SU-DHL-6 (cell line): ENCODE measurements around the gene FABP1.

ENCODE experiments used
- H2AFZ ChIP-seq: fragments of 200-600 bp; sonication (generic); 2 replicates; pipeline ENCODE4 v1.6.1; 2014; ENCODE audit warnings: low read depth, mild to moderate bottlenecking, moderate library complexity, mixed read lengths, antibody characterized with exemption, low read length; ENCODE audit not compliant: severe bottlenecking
- H3F3A ChIP-seq: fragments of 200-600 bp; shearing (Covaris generic); 2 replicates; pipeline ENCODE4 v1.6.0; 2016; ENCODE audit warnings: antibody characterized with exemption, mild to moderate bottlenecking; ENCODE audit not compliant: insufficient read depth
- H3K27ac ChIP-seq: fragments of 200-600 bp; sonication (generic); 2 replicates; pipeline ENCODE4 v1.5.1; 2016; ENCODE audit warnings: low read depth, mild to moderate bottlenecking, low read length, moderate library complexity, mixed read lengths
- H3K27me3 ChIP-seq: fragments of 200-600 bp; sonication (generic), shearing (Covaris generic); 2 replicates; pipeline ENCODE4 v1.6.0; 2014; ENCODE audit warnings: mild to moderate bottlenecking, low read length
- H3K36me3 ChIP-seq: fragments of 200-600 bp; sonication (generic); 2 replicates; pipeline ENCODE4 v1.6.1; 2014; ENCODE audit warnings: mild to moderate bottlenecking, low read length, mixed read lengths
- H3K4me2 ChIP-seq: fragments of 300-600, 200-600 bp; shearing (Covaris generic), sonication (generic); 2 replicates; pipeline ENCODE4 v1.6.0; 2014; ENCODE audit warnings: low read length, low read depth, mild to moderate bottlenecking; ENCODE audit not compliant: poor library complexity, severe bottlenecking
- H3K4me3 ChIP-seq: fragments of 200-600 bp; sonication (generic); 2 replicates; pipeline ENCODE4 v1.5.1; 2014; ENCODE audit warnings: antibody characterized with exemption, low read length, mild to moderate bottlenecking, mixed read lengths; ENCODE audit not compliant: insufficient read depth, poor library complexity, severe bottlenecking
- H3K79me2 ChIP-seq: fragments of 200-600 bp; sonication (generic); 2 replicates; pipeline ENCODE4 v1.6.1; 2014; ENCODE audit warnings: mild to moderate bottlenecking, low read length, moderate library complexity; ENCODE audit not compliant: insufficient read depth
- H3K9ac ChIP-seq: fragments of 200-600 bp; sonication (generic); 2 replicates; pipeline ENCODE4 v1.7.0; 2014; ENCODE audit warnings: mild to moderate bottlenecking, low read length
- H3K9me2 ChIP-seq: fragments of 200-600 bp; sonication (generic); replicated peaks from 2 replicates; pipeline ENCODE4 v1.6.1; 2014; ENCODE audit warnings: low read length; ENCODE audit not compliant: insufficient read depth
- H3K9me3 ChIP-seq: fragments of 200-600 bp; sonication (generic); 2 replicates; pipeline ENCODE4 v1.6.1; 2014; ENCODE audit warnings: low read length, mixed read lengths; ENCODE audit not compliant: insufficient read depth
- H4K20me1 ChIP-seq: fragments of 200-600 bp; sonication (generic); 2 replicates; pipeline ENCODE4 v1.6.1; 2014; ENCODE audit warnings: low read depth, mild to moderate bottlenecking, antibody characterized with exemption, low read length, moderate library complexity, mixed read lengths
- EZH2phosphoT487 ChIP-seq: fragments of 200-600 bp; sonication (generic), shearing (Covaris generic); conservative IDR thresholded peaks from 2 replicates; pipeline ENCODE4 v1.6.1; 2018; ENCODE audit warnings: mild to moderate bottlenecking, antibody characterized with exemption, low read length, moderate library complexity, mixed read lengths
- TF ChIP-seq, protein P1 (sequence below): fragments of 200-600 bp; sonication (generic); IDR thresholded peaks from one replicate; pipeline ENCODE4 v1.5.1; 2017; ENCODE audit warnings: antibody characterized with exemption, mild to moderate bottlenecking, low read length, moderate library complexity; ENCODE audit not compliant: insufficient read depth, poor library complexity, severe bottlenecking

FABP1 gene

GRCh38 chr2:88144914-88145497, 17.1 kb upstream of the FABP1 start:
- H4K20me1 ChIP-seq, result no peaks in the 10 kb centered on the region
- no peak overlapping the region for H3K9ac ChIP-seq
- no peak overlapping the region for H3K27ac ChIP-seq
- no peaks in the 10 kb centered on the region for H3F3A ChIP-seq
- H3K9me2 ChIP-seq, result no peaks in the 10 kb centered on the region
- no peak overlapping the region for H3K4me3 ChIP-seq
- no peaks in the 10 kb centered on the region for H3K36me3 ChIP-seq
- no peaks in the 10 kb centered on the region for H3K27me3 ChIP-seq
- H3K4me2 ChIP-seq, result no peak overlapping the region
- H3K9me3 ChIP-seq, result peaks cover 13% of the 10 kb centered on the region; the same call in 1 of the 2 replicates
- no peak for TF ChIP-seq EZH2phosphoT487
- no peaks in the 10 kb centered on the region for H3K79me2 ChIP-seq
- no peak overlapping the region for H2AFZ ChIP-seq

GRCh38 chr2:88144271-88144670, 16.4 kb upstream of the FABP1 start:
- Histone ChIP-seq H3K79me2 (no peaks in the 10 kb centered on the region), H3K27me3 (0 out of 2 replicates have a peak, but pooled peaks cover 2% of the 10 kb centered on the region), H3F3A (no peaks in the 10 kb centered on the region), H3K4me3 (no peak overlapping the region), H4K20me1 (no peaks in the 10 kb centered on the region), H3K9me3 (peaks cover 12% of the 10 kb centered on the region; the same call in 1 of the 2 replicates), H3K36me3 (no peaks in the 10 kb centered on the region), H2AFZ (no peak overlapping the region), H3K4me2 (no peak overlapping the region), H3K9ac (no peak overlapping the region), H3K9me2 (no peaks in the 10 kb centered on the region), H3K27ac (no peak overlapping the region)
- no peak for TF ChIP-seq EZH2phosphoT487
- TF ChIP-seq, protein P1, sequence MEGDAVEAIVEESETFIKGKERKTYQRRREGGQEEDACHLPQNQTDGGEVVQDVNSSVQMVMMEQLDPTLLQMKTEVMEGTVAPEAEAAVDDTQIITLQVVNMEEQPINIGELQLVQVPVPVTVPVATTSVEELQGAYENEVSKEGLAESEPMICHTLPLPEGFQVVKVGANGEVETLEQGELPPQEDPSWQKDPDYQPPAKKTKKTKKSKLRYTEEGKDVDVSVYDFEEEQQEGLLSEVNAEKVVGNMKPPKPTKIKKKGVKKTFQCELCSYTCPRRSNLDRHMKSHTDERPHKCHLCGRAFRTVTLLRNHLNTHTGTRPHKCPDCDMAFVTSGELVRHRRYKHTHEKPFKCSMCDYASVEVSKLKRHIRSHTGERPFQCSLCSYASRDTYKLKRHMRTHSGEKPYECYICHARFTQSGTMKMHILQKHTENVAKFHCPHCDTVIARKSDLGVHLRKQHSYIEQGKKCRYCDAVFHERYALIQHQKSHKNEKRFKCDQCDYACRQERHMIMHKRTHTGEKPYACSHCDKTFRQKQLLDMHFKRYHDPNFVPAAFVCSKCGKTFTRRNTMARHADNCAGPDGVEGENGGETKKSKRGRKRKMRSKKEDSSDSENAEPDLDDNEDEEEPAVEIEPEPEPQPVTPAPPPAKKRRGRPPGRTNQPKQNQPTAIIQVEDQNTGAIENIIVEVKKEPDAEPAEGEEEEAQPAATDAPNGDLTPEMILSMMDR, result no peak

DNA sequence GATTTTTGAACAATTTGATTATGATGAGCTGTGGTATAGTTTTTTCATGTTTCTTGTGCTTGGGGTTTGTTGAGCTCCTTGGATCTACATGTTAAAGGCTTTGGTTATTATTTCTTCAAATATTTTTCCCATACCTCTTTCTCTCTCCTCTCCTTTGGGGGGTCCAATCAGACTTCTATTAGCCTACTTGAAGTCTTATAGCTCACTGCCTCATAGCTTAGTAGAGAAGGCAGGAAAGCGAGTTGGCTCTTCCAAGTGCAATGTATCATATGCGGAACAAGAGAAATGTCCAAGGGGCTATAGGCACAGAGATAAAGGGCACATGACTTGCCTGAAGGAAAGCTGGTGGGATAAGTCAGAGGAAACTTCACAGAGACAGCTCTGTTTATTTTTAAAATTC, 14.1 kb upstream of the FABP1 start:
- no peak overlapping the region for H3K9ac ChIP-seq
- H3K9me2 ChIP-seq, result no peaks in the 10 kb centered on the region
- H3K27me3 ChIP-seq, result 0 out of 2 replicates have a peak, but pooled peaks cover 2% of the 10 kb centered on the region
- no peaks in the 10 kb centered on the region for H3K79me2 ChIP-seq
- no peaks in the 10 kb centered on the region for H3K36me3 ChIP-seq
- no peak for TF ChIP-seq EZH2phosphoT487
- TF ChIP-seq, protein P1, result no peak
- H3K27ac ChIP-seq, result no peak overlapping the region
- H2AFZ ChIP-seq, result no peak overlapping the region
- no peak overlapping the region for H3K4me3 ChIP-seq
- no peaks in the 10 kb centered on the region for H3K9me3 ChIP-seq
- no peaks in the 10 kb centered on the region for H4K20me1 ChIP-seq
- no peak overlapping the region for H3K4me2 ChIP-seq
- no peaks in the 10 kb centered on the region for H3F3A ChIP-seq

DNA sequence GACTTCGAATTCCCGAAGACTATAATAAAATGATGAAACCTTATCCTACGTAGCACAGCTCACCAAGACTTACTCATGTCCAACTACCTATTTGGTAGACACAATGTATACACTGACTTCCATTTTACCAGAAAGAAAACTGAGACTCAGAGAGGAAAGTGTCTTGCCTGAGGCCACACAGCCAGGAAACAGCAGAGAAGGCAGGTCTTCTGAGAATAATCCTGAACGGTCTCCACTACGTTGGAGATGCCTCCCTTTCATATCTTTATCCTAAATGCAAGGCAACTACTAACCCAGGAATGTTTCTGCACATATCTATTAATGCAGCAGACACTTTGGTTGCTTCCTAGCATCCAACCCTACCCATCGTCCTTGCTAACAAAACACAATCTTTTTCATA, 11.9 kb upstream of the FABP1 start:
- TF ChIP-seq, protein P1, result no peak
- TF ChIP-seq EZH2phosphoT487, result no peak

More for the DNA sequence above, 11.9 kb upstream of the FABP1 start:
- no peak overlapping the region for H3K4me2 ChIP-seq
- H2AFZ ChIP-seq, result no peak overlapping the region
- H3K27me3 ChIP-seq, result 0 out of 2 replicates have a peak, but pooled peaks cover 2% of the 10 kb centered on the region
- no peak overlapping the region for H3K27ac ChIP-seq
- no peaks in the 10 kb centered on the region for H4K20me1 ChIP-seq
- no peaks in the 10 kb centered on the region for H3K36me3 ChIP-seq
- H3K79me2 ChIP-seq, result no peaks in the 10 kb centered on the region
- H3K9me3 ChIP-seq, result no peaks in the 10 kb centered on the region
- no peaks in the 10 kb centered on the region for H3K9me2 ChIP-seq
- no peak overlapping the region for H3K4me3 ChIP-seq
- no peak overlapping the region for H3K9ac ChIP-seq
- H3F3A ChIP-seq, result no peaks in the 10 kb centered on the region
